Nephron progenitor cell (in vitro differentiated cells): ENCODE measurements around the gene BET1L.
A peak's percentile ranks its signal among the peaks of the same experiment; 100 is the strongest.

Experiments used
- DNase-seq: peaks from one replicate; pipeline ENCODE4 v3.0.0; 2021
- H3K27ac Mint-ChIP-seq: 2 replicates; pipeline ENCODE4 v1.8.0; 2021; ENCODE audit warnings: mild to moderate bottlenecking, moderate library complexity, mixed read lengths
- H3K27me3 Mint-ChIP-seq: 2 replicates; pipeline ENCODE4 v1.8.0; 2021; ENCODE audit warnings: mild to moderate bottlenecking, low read depth, mixed read lengths; ENCODE audit not compliant: poor library complexity
- H3K36me3 Mint-ChIP-seq: 2 replicates; pipeline ENCODE4 v1.8.0; 2021; ENCODE audit warnings: low read depth, mixed read lengths
- H3K4me1 Mint-ChIP-seq: 2 replicates; pipeline ENCODE4 v1.8.0; 2021; ENCODE audit warnings: mixed read lengths
- H3K4me3 Mint-ChIP-seq: 2 replicates; pipeline ENCODE4 v1.8.0; 2021; ENCODE audit warnings: mild to moderate bottlenecking, moderate library complexity, mixed read lengths
- H3K9me3 Mint-ChIP-seq: 2 replicates; pipeline ENCODE4 v1.8.0; 2021; ENCODE audit warnings: mild to moderate bottlenecking, moderate library complexity, mixed read lengths
- CTCF ChIP-seq: fragments of 200-600 bp; sonication (generic); IDR thresholded peaks from 2 replicates; pipeline ENCODE4 v1.5.0; 2021; ENCODE audit warnings: antibody characterized with exemption

BET1L gene

GRCh38 chr11:213111-213510 is 5.9 kb upstream of the BET1L start:
- no peak overlapping the region for H3K27ac Mint-ChIP-seq
- no peak overlapping the region for H3K4me3 Mint-ChIP-seq

GRCh38 chr11:212150-213100 is 5.2 kb upstream of the BET1L start:
- Mint-ChIP-seq H3K4me1 (peaks cover 18% of the 10 kb centered on the region), H3K9me3 (no peaks in the 10 kb centered on the region), H3K27me3 (no peaks in the 10 kb centered on the region), H3K4me3 (no peak overlapping the region), H3K27ac (no peak overlapping the region), H3K36me3 (peaks cover 23% of the 10 kb centered on the region)
- DNase-seq: no peak
- no peak for TF ChIP-seq CTCF

More at GRCh38 chr11:213111-213510, 5.9 kb upstream of the BET1L start:
- H3K4me1 Mint-ChIP-seq: peaks cover 18% of the 10 kb centered on the region
- H3K27me3 Mint-ChIP-seq: no peaks in the 10 kb centered on the region
- H3K9me3 Mint-ChIP-seq: no peaks in the 10 kb centered on the region
- H3K36me3 Mint-ChIP-seq: peaks cover 23% of the 10 kb centered on the region
- no peak for TF ChIP-seq CTCF
- DNase-seq: no peak

GRCh38 chr11:211741-212140 is 4.5 kb upstream of the BET1L start:
- no peaks in the 10 kb centered on the region for H3K9me3 Mint-ChIP-seq
- H3K36me3 Mint-ChIP-seq: peaks cover 23% of the 10 kb centered on the region
- no peak overlapping the region for H3K4me3 Mint-ChIP-seq
- no peak for DNase-seq
- no peak for TF ChIP-seq CTCF
- H3K27me3 Mint-ChIP-seq: no peaks in the 10 kb centered on the region
- peaks cover 18% of the 10 kb centered on the region for H3K4me1 Mint-ChIP-seq
- H3K27ac Mint-ChIP-seq: no peak overlapping the region

GRCh38 chr11:211295-211694 is 4.1 kb upstream of the BET1L start:
- Mint-ChIP-seq H3K27me3 (no peaks in the 10 kb centered on the region), H3K9me3 (no peaks in the 10 kb centered on the region), H3K27ac (peak overlapping the region; percentile 66), H3K4me1 (peaks cover 22% of the 10 kb centered on the region), H3K36me3 (peaks cover 23% of the 10 kb centered on the region), H3K4me3 (peak overlapping the region; percentile 40)
- TF ChIP-seq CTCF: no peak
- DNase-seq: no peak

GRCh38 chr11:210803-211180 is 3.6 kb upstream of the BET1L start:
- TF ChIP-seq CTCF: no peak
- Mint-ChIP-seq H3K27ac (no peak overlapping the region), H3K36me3 (peaks cover 23% of the 10 kb centered on the region), H3K9me3 (no peaks in the 10 kb centered on the region), H3K27me3 (no peaks in the 10 kb centered on the region), H3K4me1 (peaks cover 27% of the 10 kb centered on the region), H3K4me3 (peak overlapping the region; percentile 40)
- no peak for DNase-seq
